Thoracic aorta (tissue), 2 donors: ENCODE measurements around the gene ERBB4. TPM values are rescaled to one million over a fixed set of nuclear protein-coding genes. Genes with fewer than 3 reads are reported as not detected.
A peak's percentile ranks its signal among the peaks of the same experiment; 100 is the strongest.

Experiments used
- ATAC-seq: fragments of 150-250 bp; one replicate; pipeline ENCODE4 v1.8.0; 2017; ENCODE audit warnings: low read depth; ENCODE audit not compliant: insufficient number of reproducible peaks, low FRiP score
- DNase-seq: peaks from one replicate; pipeline ENCODE4 v3.0.0-alpha.2; 2020; ENCODE audit warnings: low spot score
- H3K27ac ChIP-seq, 2 donors: fragments of 200-600 bp; sonication (generic); 1 replicate in 1 of 2; 2 replicates in 1 of 2; pipeline ENCODE4 v1.5.1; 2016; ENCODE audit warnings: mild to moderate bottlenecking in 2 of 2, moderate library complexity in 2 of 2
- H3K27me3 ChIP-seq: fragments of 200-600 bp; sonication (generic); replicated peaks from 2 replicates; pipeline ENCODE4 v1.6.0; 2016; ENCODE audit warnings: mild to moderate bottlenecking; ENCODE audit not compliant: insufficient read depth
- H3K36me3 ChIP-seq: fragments of 200-600 bp; sonication (generic); one replicate; pipeline ENCODE4 v1.5.1; 2016
- H3K4me1 ChIP-seq, 2 donors: fragments of 200-600 bp; sonication (generic); 1 replicate in 1 of 2; 2 replicates in 1 of 2; pipeline versions ENCODE4 v1.5.1 to v1.6.0; 2016; ENCODE audit warnings: low read depth in 2 of 2, mild to moderate bottlenecking in 1 of 2; ENCODE audit not compliant: control insufficient read depth in 1 of 2
- H3K4me3 ChIP-seq: fragments of 200-600 bp; sonication (generic); 2 replicates; pipeline ENCODE4 v1.5.1; 2016; ENCODE audit warnings: mild to moderate bottlenecking
- H3K9me3 ChIP-seq: fragments of 200-600 bp; sonication (generic); 2 replicates; pipeline ENCODE4 v1.5.1; 2016
- total RNA-seq, 2 donors: library from RNA; depleted of rRNA; stranded (reverse); fragments of >200 nt; gene quantifications; one replicate each; pipeline versions ENCODE4 v1.1.0 to v1.2.3, GENCODE V29; 2016
- TF ChIP-seq, protein P1 (sequence below): fragments of 200-600 bp; sonication (generic); IDR thresholded peaks from one replicate; pipeline ENCODE4 v1.5.1; 2019; ENCODE audit warnings: antibody characterized with exemption

ERBB4 gene
- total RNA-seq, 2 donors from 2014 or later, result 15.7 to 29.3 TPM

GRCh38 chr2:212154477-212154878 lies 384.1 kb downstream of the ERBB4 start:
- TF ChIP-seq, protein P1, sequence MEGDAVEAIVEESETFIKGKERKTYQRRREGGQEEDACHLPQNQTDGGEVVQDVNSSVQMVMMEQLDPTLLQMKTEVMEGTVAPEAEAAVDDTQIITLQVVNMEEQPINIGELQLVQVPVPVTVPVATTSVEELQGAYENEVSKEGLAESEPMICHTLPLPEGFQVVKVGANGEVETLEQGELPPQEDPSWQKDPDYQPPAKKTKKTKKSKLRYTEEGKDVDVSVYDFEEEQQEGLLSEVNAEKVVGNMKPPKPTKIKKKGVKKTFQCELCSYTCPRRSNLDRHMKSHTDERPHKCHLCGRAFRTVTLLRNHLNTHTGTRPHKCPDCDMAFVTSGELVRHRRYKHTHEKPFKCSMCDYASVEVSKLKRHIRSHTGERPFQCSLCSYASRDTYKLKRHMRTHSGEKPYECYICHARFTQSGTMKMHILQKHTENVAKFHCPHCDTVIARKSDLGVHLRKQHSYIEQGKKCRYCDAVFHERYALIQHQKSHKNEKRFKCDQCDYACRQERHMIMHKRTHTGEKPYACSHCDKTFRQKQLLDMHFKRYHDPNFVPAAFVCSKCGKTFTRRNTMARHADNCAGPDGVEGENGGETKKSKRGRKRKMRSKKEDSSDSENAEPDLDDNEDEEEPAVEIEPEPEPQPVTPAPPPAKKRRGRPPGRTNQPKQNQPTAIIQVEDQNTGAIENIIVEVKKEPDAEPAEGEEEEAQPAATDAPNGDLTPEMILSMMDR, result no peak
- Histone ChIP-seq H3K36me3 (no peaks in the 10 kb centered on the region), H3K4me3 (no peak overlapping the region), H3K27me3 (no peaks in the 10 kb centered on the region), H3K4me1 (no peaks in the 10 kb centered on the region), H3K9me3 (no peaks in the 10 kb centered on the region), H3K27ac (no peak overlapping the region)
- DNase-seq, result no peak
- ATAC-seq, result no peak

GRCh38 chr2:212153923-212154322 lies 384.7 kb downstream of the ERBB4 start:
- H3K4me1 ChIP-seq, result no peaks in the 10 kb centered on the region
- H3K9me3 ChIP-seq, result no peaks in the 10 kb centered on the region
- no peak for ATAC-seq
- H3K4me3 ChIP-seq, result no peak overlapping the region
- TF ChIP-seq, protein P1, result no peak
- DNase-seq, result no peak
- H3K27me3 ChIP-seq, result no peaks in the 10 kb centered on the region
- H3K27ac ChIP-seq, result no peak overlapping the region
- no peaks in the 10 kb centered on the region for H3K36me3 ChIP-seq

DNA sequence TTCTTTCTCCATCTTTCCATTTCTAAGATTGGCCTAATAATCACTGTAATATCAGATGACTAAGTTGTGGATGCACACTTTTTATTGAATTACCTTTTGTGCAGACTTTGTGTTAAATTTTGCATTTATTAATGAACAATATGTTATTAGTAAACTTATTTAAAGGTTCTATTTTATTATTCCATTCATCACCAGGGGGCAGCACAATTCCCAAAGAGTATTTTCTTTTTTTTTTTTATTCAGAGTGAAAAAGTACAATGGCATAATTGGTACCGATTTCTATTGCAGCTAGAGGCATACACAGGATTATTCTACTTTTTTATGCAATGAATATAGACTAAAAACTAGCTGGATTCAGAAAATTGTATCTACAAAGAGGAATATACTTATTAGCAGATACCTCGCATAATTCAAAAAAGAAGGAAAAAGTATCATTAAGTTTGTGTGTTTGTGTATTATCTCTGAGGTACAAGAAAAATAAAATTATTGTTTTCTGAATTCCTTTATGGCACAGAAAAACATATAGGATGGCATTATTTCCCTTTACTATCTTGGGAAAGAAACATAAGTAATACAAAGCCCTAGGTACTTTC lies 390.6 kb downstream of the ERBB4 start:
- ATAC-seq (no peak), DNase-seq (no peak)
- Histone ChIP-seq H3K4me3 (no peak overlapping the region), H3K27ac (no peak overlapping the region), H3K4me1 (peaks cover 3 to 33% of the 10 kb centered on the region in 2 donors), H3K9me3 (no peaks in the 10 kb centered on the region), H3K27me3 (no peaks in the 10 kb centered on the region), H3K36me3 (no peaks in the 10 kb centered on the region)
- TF ChIP-seq, protein P1, result peak; percentile 47

GRCh38 chr2:212146416-212146815 lies 392.2 kb downstream of the ERBB4 start:
- Histone ChIP-seq H3K36me3 (no peaks in the 10 kb centered on the region), H3K27me3 (no peaks in the 10 kb centered on the region), H3K9me3 (no peaks in the 10 kb centered on the region), H3K4me3 (no peak overlapping the region), H3K4me1 (peaks cover 6 to 41% of the 10 kb centered on the region in 2 donors), H3K27ac (no peak overlapping the region)
- TF ChIP-seq, protein P1, result no peak
- no peak for ATAC-seq
- DNase-seq, result no peak

DNA sequence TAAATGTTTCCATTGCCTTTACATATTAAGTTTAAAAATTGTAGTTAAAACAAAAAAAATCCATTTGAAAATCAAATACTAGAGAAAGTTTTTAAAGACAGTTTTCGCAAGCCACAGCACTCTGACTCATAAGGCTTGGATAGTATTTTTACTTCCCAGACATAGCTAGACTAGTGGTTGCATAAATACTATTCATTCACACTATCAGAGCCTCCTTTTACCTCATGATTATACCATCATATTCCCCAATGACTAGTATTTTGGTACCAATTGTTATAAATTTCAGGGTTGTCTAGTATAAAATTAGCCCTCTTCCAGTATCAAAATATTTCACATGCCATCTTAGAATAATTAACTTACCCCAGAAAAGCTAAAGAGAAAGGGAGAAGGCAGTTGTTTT lies 393.5 kb downstream of the ERBB4 start:
- Histone ChIP-seq H3K36me3 (no peaks in the 10 kb centered on the region), H3K4me3 (peak overlapping the region; percentile 10), H3K27me3 (no peaks in the 10 kb centered on the region), H3K9me3 (no peaks in the 10 kb centered on the region), H3K4me1 (peaks cover 9 to 46% of the 10 kb centered on the region in 2 donors), H3K27ac (peak overlapping the region in 1 of 2 donors; percentile 46)
- TF ChIP-seq, protein P1, result no peak
- DNase-seq (no peak), ATAC-seq (peak; percentile 59)
